Inferior parietal cortex (tissue), 1 donor: ENCODE measurements around the gene HNRNPLL.
"Not testable (repeated sequence)": the region's sequence is repeated elsewhere in the genome, so short reads cannot be mapped to it uniquely, and the experiment has no call there.

Experiments used
- DNase-seq: peaks from one replicate; pipeline ENCODE4 v3.0.0-alpha.2; 2016; ENCODE audit errors: extremely low spot score

Gene HNRNPLL

DNA sequence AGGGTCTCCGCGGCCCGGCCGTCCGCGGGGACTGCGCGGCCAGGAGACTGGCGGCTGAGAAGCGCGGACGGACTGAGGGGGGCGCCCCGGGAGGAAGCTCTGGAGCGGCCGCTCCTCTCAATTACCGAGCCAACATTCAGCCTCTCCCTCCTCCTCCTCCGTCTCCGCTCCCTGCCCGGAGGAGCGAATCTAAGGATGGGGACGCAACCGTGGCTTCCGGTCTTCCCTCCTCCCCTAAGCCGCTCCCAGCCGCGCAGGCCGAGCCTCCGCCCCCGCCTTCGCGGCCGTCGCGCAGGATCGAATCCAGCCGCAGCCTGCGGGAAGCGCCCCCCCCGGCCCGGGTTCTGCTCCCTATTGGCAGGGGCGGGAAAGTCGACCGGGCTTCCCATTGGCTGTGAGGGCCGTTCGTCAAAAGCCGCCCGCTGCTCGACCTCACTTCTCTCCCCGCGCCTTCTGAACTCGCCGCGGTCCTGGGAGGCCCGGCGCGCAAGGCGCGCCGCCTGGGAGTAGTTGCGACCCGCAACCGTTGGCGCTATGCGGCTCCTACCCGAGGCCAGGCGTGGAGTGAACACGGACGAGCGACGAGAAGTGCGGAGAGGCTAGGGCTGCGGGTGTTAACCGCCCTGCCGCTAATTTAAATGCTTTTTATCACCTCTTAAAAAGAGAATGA is at the start of gene HNRNPLL:
Gene HNRNPLL, minus strand, starts transcription at position 197 of the 670 bp plus-strand sequence. CDS start 302 bp downstream, outside the sequence.
- peak; percentile 95 for DNase-seq

DNA sequence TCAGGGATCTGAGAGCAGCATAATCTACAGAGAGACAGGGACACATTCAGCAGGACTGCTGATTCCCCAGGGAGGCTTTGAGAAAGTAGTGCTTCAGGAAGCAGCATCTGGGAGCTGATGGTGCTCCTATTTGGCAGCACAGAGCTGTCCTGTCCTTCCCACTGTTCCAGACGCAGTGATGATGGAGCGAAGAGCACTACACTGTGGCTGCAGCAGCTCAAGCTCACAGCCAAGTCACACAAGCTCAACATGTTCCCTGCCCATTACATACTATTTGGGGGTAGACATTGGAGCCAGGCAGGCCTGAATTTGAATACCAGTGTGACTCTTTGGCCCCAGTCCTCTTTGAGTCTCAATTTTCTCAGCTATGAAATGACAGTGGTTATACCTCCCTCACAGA is 48.0 kb upstream of the HNRNPLL start:
- DNase-seq, result no peak

- no peak for DNase-seq
Observed at GRCh38 chr2:38650012-38650411, 47.3 kb upstream of the HNRNPLL start.

DNA sequence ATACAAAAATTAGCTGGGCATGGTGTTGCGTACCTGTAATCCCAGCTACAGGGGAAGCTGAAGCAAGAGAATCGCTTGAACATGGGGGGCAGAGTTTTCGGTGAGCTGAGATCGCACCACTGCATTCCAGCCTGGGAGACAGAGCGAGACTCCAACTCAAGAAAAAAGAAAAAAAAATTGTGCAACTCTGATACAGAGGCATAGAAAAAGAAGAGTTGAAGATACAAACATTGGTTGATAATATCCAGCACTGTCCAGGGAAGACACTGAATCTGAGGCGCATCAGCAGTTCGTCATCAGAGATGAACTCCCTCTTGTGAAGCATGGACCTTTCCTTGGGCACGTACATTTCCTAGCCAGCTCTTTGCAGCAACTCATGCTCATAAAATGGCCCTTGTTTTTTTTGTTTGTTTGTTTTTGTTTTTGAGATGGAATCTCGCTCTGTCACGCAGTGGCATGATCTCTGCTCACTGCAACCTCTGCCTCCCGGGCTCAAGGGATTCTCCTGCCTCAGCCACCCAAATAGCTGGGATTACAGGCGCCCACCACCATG is 46.5 kb upstream of the HNRNPLL start:
- no peak for DNase-seq

GRCh38 chr2:38648107-38648761 is 45.5 kb upstream of the HNRNPLL start:
- DNase-seq, result no peak

DNA sequence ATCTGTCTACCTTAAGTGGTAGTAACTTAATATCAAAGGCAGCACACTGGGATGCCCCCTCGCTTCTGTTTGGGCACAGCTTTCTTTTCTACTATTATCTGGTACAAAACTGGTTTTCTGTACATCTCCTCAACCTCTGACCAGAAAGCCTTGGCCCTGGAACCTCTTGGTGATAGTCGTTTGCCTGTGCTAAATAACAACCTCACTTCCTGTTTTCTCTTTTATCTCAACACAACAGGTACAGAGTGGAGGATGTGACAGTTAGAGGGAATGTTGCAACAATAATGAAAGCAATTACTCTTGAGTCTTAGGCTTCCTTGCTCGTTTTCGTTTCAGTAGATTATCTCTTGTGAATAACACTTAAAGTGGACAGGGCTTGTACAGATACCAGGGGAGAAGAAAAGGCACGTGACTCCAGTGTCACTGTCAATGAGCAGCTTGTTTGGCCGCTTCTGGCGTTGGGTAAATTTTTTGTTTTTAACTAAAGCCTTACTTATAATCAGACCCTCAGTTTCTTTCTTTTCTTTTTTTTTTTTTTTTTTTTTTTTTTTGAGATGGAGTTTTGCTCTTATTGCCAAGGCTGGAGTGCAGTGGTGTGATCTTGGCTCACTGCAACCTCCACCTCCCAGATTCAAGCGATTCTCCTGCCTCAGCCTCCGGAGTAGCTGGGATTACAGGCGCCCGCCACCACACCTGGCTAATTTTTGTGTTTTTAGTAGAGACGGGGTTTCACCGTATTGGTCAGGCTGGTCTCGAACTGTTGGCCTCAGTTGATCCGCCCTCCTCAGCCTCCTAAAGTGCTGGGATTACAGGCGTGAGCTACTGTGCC is 41.2 kb upstream of the HNRNPLL start:
- not testable (repeated sequence) for DNase-seq

GRCh38 chr2:38643021-38643671 is 40.4 kb upstream of the HNRNPLL start:
- DNase-seq, result no peak

- not testable (repeated sequence) for DNase-seq
Observed at GRCh38 chr2:38642373-38643017, 39.8 kb upstream of the HNRNPLL start.

DNA sequence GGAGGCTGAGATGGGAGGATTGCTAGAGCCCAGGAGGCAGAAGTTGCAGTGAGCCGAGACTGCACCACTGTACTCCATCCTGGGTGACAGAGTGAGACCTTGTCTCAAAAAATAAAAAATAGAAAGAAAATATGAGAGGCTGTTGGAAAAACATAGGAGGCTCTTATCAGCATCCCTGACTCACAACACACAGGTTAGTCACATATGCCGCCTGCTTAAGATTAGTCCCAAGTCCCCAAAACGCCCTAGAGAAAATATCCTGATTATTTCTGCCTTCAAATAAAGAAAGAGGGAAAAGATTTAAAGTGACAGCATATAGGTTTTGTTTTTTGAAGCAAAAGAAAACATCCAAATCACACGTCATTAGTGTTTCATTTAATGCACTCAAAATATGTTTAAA is 33.3 kb upstream of the HNRNPLL start:
- DNase-seq, result no peak

DNA sequence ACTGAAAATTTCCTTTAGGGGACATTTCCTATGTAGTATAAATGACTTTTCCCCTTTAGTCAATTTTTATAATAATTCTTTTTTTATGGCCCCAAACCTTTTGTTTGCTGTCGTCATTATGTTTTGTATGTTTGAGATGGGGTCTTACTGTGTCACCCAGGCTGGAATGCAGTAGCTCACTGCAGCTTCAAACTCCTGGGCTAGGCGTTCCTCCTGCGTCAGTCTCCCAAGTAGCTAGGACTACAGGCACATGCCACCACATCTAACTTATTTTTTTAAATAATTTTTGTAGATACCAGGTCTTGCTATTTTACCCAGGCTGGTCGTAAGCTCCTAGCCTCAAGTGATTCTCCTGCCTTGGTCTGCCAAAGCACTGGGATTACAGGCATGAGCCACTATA is 32.4 kb upstream of the HNRNPLL start:
- DNase-seq, result no peak

GRCh38 chr2:38634684-38635083 is 32.0 kb upstream of the HNRNPLL start:
- no peak for DNase-seq

- no peak for DNase-seq
Observed at GRCh38 chr2:38633895-38634294, 31.2 kb upstream of the HNRNPLL start.

- DNase-seq, result no peak
Observed at GRCh38 chr2:38632980-38633379, 30.3 kb upstream of the HNRNPLL start.

GRCh38 chr2:38631976-38632375 is 29.2 kb upstream of the HNRNPLL start:
- no peak for DNase-seq

DNA sequence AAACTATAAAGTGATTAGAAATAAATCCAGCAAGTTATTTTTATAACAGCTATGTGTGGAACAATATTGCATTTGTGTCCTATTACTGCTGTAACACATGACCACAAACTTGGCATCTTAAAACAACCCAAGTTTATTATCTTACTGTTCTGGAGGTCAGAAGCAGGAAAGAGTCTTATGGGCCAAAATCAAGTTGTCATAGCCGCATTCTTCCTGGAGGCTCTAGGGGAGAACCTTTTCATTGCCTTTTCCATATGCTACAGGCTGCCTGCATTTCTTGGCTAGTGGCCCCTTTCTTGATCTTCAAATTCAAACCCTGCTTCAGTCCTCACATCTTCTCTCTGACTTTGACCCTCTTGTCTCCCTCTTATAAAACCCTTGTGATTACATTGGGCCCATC is 27.0 kb upstream of the HNRNPLL start:
- DNase-seq, result no peak

- DNase-seq, result no peak
Observed at GRCh38 chr2:38627391-38627790, 24.7 kb upstream of the HNRNPLL start.

- DNase-seq, result no peak
Observed at GRCh38 chr2:38626326-38627035, 23.8 kb upstream of the HNRNPLL start.

GRCh38 chr2:38622210-38622609 is 19.5 kb upstream of the HNRNPLL start:
- DNase-seq, result no peak

DNA sequence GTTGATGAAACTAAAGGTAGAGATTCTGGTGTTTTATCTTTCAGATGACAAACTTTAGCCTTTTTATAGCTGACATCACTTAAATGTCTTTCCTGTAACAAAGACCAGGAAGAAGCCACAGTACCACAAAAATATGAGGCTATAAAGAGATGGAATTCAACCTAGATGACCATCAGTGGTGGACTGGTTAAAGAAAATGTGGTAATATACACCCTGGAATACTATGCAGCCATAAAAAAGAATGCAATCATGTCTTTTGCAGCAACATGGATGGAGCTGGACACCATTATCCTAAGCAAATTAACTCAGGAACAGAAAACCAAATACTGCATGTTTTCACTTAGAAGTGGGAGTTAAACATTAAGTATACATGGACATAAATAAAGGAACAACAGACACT is 18.3 kb upstream of the HNRNPLL start:
- no peak for DNase-seq

DNA sequence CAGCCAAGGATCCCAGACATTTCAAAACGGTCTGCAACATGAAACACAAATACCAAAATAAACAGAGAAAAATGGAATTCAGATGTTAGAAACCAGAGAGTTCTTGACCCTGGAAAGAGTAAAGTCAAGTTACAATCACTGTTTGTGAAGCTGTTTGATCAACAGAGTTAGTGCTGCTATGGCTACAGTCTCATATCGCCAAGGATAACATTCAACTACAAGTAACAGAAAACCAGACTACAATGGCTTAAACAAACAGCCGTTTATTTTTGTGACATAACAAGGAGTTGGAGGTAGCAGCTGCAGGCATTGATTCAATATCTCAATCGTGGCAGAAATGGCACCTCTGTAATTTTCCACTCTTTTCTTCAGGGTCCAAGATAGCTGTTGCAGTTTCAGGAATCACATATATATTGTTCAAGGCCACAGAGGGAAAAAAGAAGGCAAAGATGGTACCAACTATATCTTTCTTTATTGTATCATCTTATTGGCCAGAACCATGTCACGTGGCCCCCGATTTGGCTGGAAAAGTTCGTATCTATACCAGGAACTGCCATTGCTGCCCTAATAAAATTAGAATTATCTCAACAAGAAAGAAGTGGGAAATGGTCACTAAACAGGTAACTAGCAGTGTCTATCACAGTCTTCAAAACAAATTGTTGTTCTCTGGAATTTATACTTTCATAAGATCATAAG is 17.7 kb upstream of the HNRNPLL start:
- no peak for DNase-seq
